GM12878 (cell line): ENCODE data around the gene C15orf39. TPM values are rescaled to one million over a fixed set of nuclear protein-coding genes. Genes with fewer than 3 reads are reported as not detected.
A peak's percentile ranks its signal among the peaks of the same experiment; 100 is the strongest.

Experiments
- CREM ChIP-seq: IDR thresholded peaks from 2 replicates; pipeline ENCODE4 v1.6.1; 2014; ENCODE audit warnings: antibody characterized with exemption, low read depth
- CUX1 ChIP-seq: IDR thresholded peaks from 2 replicates; pipeline ENCODE4 v1.6.1; 2012; ENCODE audit warnings: improper control_type of control experiment, low read depth, low read length; ENCODE audit not compliant: insufficient replicate concordance
- ETV6 ChIP-seq, 2 experiments: fragments of 450-650 bp in 1 of 2; IDR thresholded peaks in 1 of 2; conservative IDR thresholded peaks in 1 of 2; 2 replicates each; pipeline ENCODE4 v1.6.1; 2014; ENCODE audit warnings: antibody characterized with exemption in 1 of 2, borderline replicate concordance in 1 of 2, low read depth in 1 of 2, mild to moderate bottlenecking in 1 of 2, moderate library complexity in 1 of 2
- KAT2A ChIP-seq: conservative IDR thresholded peaks from 2 replicates; pipeline ENCODE4 v1.6.1; 2011; ENCODE audit warnings: low read depth, low read length; ENCODE audit not compliant: control insufficient read depth
- KDM1A ChIP-seq: fragments of 200-600 bp; sonication (generic); IDR thresholded peaks from 2 replicates; pipeline ENCODE4 v1.6.1; 2016; ENCODE audit warnings: borderline replicate concordance
- MAX ChIP-seq: IDR thresholded peaks from 2 replicates; pipeline ENCODE4 v1.6.1; 2012; ENCODE audit warnings: low read depth, low read length, improper control_type of control experiment
- MLLT1 ChIP-seq: fragments of 450-650 bp; IDR thresholded peaks from 2 replicates; pipeline ENCODE4 v1.6.1; 2016; ENCODE audit warnings: mild to moderate bottlenecking
- NFIC ChIP-seq: IDR thresholded peaks from 2 replicates; pipeline ENCODE4 v1.6.1; 2012; ENCODE audit warnings: low read depth, mild to moderate bottlenecking, inconsistent platforms, low read length, moderate library complexity
- NRF1 ChIP-seq: conservative IDR thresholded peaks from 2 replicates; pipeline ENCODE4 v1.6.1; 2011; ENCODE audit warnings: mild to moderate bottlenecking, low read depth, low read length, improper control_type of control experiment
- SMARCA5 ChIP-seq: fragments of 450-650 bp; IDR thresholded peaks from 2 replicates; pipeline ENCODE4 v1.6.1; 2017; ENCODE audit warnings: mild to moderate bottlenecking
- SRF ChIP-seq, 2 experiments: IDR thresholded peaks; 2 replicates each; pipeline ENCODE4 v1.6.1; 2011; ENCODE audit warnings: low read depth in 2 of 2, low read length in 2 of 2, mild to moderate bottlenecking in 1 of 2, moderate library complexity in 1 of 2
- TBL1XR1 ChIP-seq: IDR thresholded peaks from 2 replicates; pipeline ENCODE4 v1.6.1; 2012; ENCODE audit warnings: low read depth, low read length, improper control_type of control experiment
- USF1 ChIP-seq: IDR thresholded peaks from 2 replicates; pipeline ENCODE4 v1.6.1; 2011; ENCODE audit warnings: borderline replicate concordance, low read depth, mild to moderate bottlenecking, moderate library complexity, mixed read lengths, low read length; ENCODE audit not compliant: insufficient read depth; ENCODE audit errors: extremely low read length
- ZBTB40 ChIP-seq: fragments of 450-650 bp; IDR thresholded peaks from 2 replicates; pipeline ENCODE4 v1.6.1; 2016; ENCODE audit warnings: mild to moderate bottlenecking, moderate library complexity, borderline replicate concordance
- ZNF207 ChIP-seq: fragments of 450-650 bp; IDR thresholded peaks from 2 replicates; pipeline ENCODE4 v1.6.1; 2014; ENCODE audit warnings: antibody characterized with exemption, mild to moderate bottlenecking, borderline replicate concordance
- ZNF217 ChIP-seq: fragments of 450-650 bp; IDR thresholded peaks from 2 replicates; pipeline ENCODE4 v1.6.1; 2017; ENCODE audit warnings: antibody characterized with exemption, mild to moderate bottlenecking
- polyA plus RNA-seq, 11 experiments: library from polyadenylated mRNA; depleted of rRNA in 4 of 11; unstranded in 6 of 11; stranded (reverse) in 5 of 11; fragments of >200 nt; fragmentation: Nextera tagmentation in 4 of 11; fragmentation: Illumina TruSeq in 1 of 11; extraction: Ambion mirVana in 4 of 11; extraction: Trizol in 1 of 11; gene quantifications; 1 replicate in 1 of 11; 2 replicates in 10 of 11; pipeline versions ENCODE4 v1.2.1 to v1.2.3, GENCODE V29; 2011 to 2016; ENCODE audit warnings: inconsistent platforms in 2 of 11, missing spikeins in 2 of 11, low read depth in 1 of 11
- total RNA-seq, 4 experiments: library from RNA; depleted of rRNA in 3 of 4; stranded (reverse); fragments of >200 nt in 3 of 4; fragmentation: Illumina TruSeq in 1 of 4; extraction: Trizol in 1 of 4; gene quantifications; 2 replicates each; pipeline versions ENCODE4 v1.2.1 to v1.2.3, GENCODE V29; 2013 to 2021

C15orf39 gene
- total and polyA plus RNA-seq, 10 of the 15 experiments (the other 5 are each of a cell fraction or from before 2014, with no cell fraction given): 2.3 to 139 (median 33.0) TPM

GRCh38 chr15:75204340-75205063 is 2.8 kb downstream of the C15orf39 start (continued):
- TF ChIP-seq CUX1: no peak
- no peak for TF ChIP-seq ZNF217
- TF ChIP-seq ZBTB40: 0 out of 2 replicates have a peak, but pooled peaks have one; percentile 13
- TF ChIP-seq TBL1XR1: no peak; the same call in 1 of the 2 replicates
- peak; percentile 90; the same call in 1 of the 2 replicates for TF ChIP-seq SMARCA5
- peak; percentile 84; the same call in 1 of the 2 replicates for TF ChIP-seq ZNF207
- peak; percentile 68; the same call in 1 of the 2 replicates for TF ChIP-seq CREM
- TF ChIP-seq NRF1: no peak
- TF ChIP-seq MAX: peak; percentile 95
- no peak for TF ChIP-seq KAT2A
- TF ChIP-seq USF1: no peak
- TF ChIP-seq KDM1A: no peak
- TF ChIP-seq MLLT1: peak; percentile 71
- TF ChIP-seq NFIC: no peak
- peak in 1 of 2 experiments; percentile 46; a peak in 1 of 4 replicates for TF ChIP-seq ETV6 (conservative IDR thresholded peaks at IDR 0.05 in 1 of 2, IDR thresholded peaks at IDR 0.05 in 1 of 2; ENCODE audit: borderline replicate concordance in 1 of 2, low read depth in 1 of 2)
- no peak for TF ChIP-seq SRF (IDR thresholded peaks at IDR 0.05; ENCODE audit: low read depth in 2 of 2, low read length in 2 of 2)
